HEK293 (cell line): Measurements from ENCODE around the gene PFDN5.

Experiments used
- AEBP2 ChIP-seq: fragments of 450-650 bp; formaldehyde crosslinking; IDR thresholded peaks from 2 replicates; pipeline ENCODE4 v1.5.1; 2016; ENCODE audit warnings: missing biosample characterization, missing genetic modification characterization, borderline replicate concordance
- BCL6B ChIP-seq: fragments of 450-650 bp; formaldehyde crosslinking; IDR thresholded peaks from 2 replicates; pipeline ENCODE4 v1.5.1; 2017; ENCODE audit warnings: missing biosample characterization, missing genetic modification characterization
- SALL2 ChIP-seq: fragments of 450-650 bp; formaldehyde crosslinking; IDR thresholded peaks from 2 replicates; pipeline ENCODE4 v1.5.0; 2017; ENCODE audit warnings: missing biosample characterization, mild to moderate bottlenecking, missing genetic modification characterization, borderline replicate concordance
- SP3 ChIP-seq: fragments of 450-650 bp; formaldehyde crosslinking; IDR thresholded peaks from 2 replicates; pipeline ENCODE4 v1.5.1; 2016; ENCODE audit warnings: missing biosample characterization, missing genetic modification characterization
- SP7 ChIP-seq: fragments of 450-650 bp; formaldehyde crosslinking; IDR thresholded peaks from 2 replicates; pipeline ENCODE4 v1.5.1; 2016; ENCODE audit warnings: missing biosample characterization, missing genetic modification characterization
- WT1 ChIP-seq: fragments of 450-650 bp; formaldehyde crosslinking; IDR thresholded peaks from 2 replicates; pipeline ENCODE4 v1.5.1; 2016; ENCODE audit warnings: missing biosample characterization, missing genetic modification characterization
- YY1 ChIP-seq: fragments of 450-650 bp; formaldehyde crosslinking; IDR thresholded peaks from 2 replicates; pipeline ENCODE4 v1.5.1; 2018; ENCODE audit warnings: missing biosample characterization, missing genetic modification characterization
- ZBTB17 ChIP-seq: fragments of 450-650 bp; formaldehyde crosslinking; IDR thresholded peaks from 2 replicates; pipeline ENCODE4 v1.5.1; 2016; ENCODE audit warnings: missing biosample characterization, missing genetic modification characterization
- ZBTB49 ChIP-seq: fragments of 450-650 bp; formaldehyde crosslinking; IDR thresholded peaks from 2 replicates; pipeline ENCODE4 v1.5.1; 2016; ENCODE audit warnings: missing biosample characterization, missing genetic modification characterization, low read depth
- ZBTB7A ChIP-seq: fragments of 450-650 bp; formaldehyde crosslinking; IDR thresholded peaks from 2 replicates; pipeline ENCODE4 v1.5.1; 2016; ENCODE audit warnings: low read depth, missing biosample characterization, missing genetic modification characterization
- ZNF140 ChIP-seq: fragments of 450-650 bp; formaldehyde crosslinking; IDR thresholded peaks from 2 replicates; pipeline ENCODE4 v1.5.1; 2016; ENCODE audit warnings: missing biosample characterization, missing genetic modification characterization
- ZNF157 ChIP-seq: fragments of 450-650 bp; formaldehyde crosslinking; IDR thresholded peaks from 2 replicates; pipeline ENCODE4 v1.5.1; 2016; ENCODE audit warnings: missing biosample characterization, missing genetic modification characterization
- ZNF16 ChIP-seq: fragments of 450-650 bp; formaldehyde crosslinking; IDR thresholded peaks from 2 replicates; pipeline ENCODE4 v1.5.1; 2016; ENCODE audit warnings: low read depth, missing biosample characterization, missing genetic modification characterization
- ZNF18 ChIP-seq: fragments of 450-650 bp; formaldehyde crosslinking; IDR thresholded peaks from 2 replicates; pipeline ENCODE4 v1.5.1; 2016; ENCODE audit warnings: missing biosample characterization, missing genetic modification characterization
- ZNF223 ChIP-seq: fragments of 450-650 bp; formaldehyde crosslinking; IDR thresholded peaks from 2 replicates; pipeline ENCODE4 v1.5.1; 2016; ENCODE audit warnings: missing biosample characterization, missing genetic modification characterization
- ZNF311 ChIP-seq: fragments of 450-650 bp; formaldehyde crosslinking; IDR thresholded peaks from 2 replicates; pipeline ENCODE4 v1.5.1; 2017; ENCODE audit warnings: missing biosample characterization, missing genetic modification characterization, borderline replicate concordance
- ZNF37A ChIP-seq: fragments of 450-650 bp; IDR thresholded peaks from 2 replicates; pipeline ENCODE4 v1.5.1; 2018; ENCODE audit warnings: missing biosample characterization, missing genetic modification characterization
- ZNF394 ChIP-seq: fragments of 450-650 bp; formaldehyde crosslinking; IDR thresholded peaks from 2 replicates; pipeline ENCODE4 v1.5.1; 2016; ENCODE audit warnings: missing biosample characterization, missing genetic modification characterization, mild to moderate bottlenecking, moderate library complexity, borderline replicate concordance
- ZNF398 ChIP-seq: fragments of 450-650 bp; formaldehyde crosslinking; IDR thresholded peaks from 2 replicates; pipeline ENCODE4 v1.5.1; 2017; ENCODE audit warnings: missing biosample characterization, missing genetic modification characterization
- ZNF449 ChIP-seq: fragments of 450-650 bp; formaldehyde crosslinking; IDR thresholded peaks from 2 replicates; pipeline ENCODE4 v1.5.1; 2017; ENCODE audit warnings: missing biosample characterization, mild to moderate bottlenecking, missing genetic modification characterization, moderate library complexity
- ZNF473 ChIP-seq: fragments of 450-650 bp; formaldehyde crosslinking; IDR thresholded peaks from 2 replicates; pipeline ENCODE4 v1.5.1; 2017; ENCODE audit warnings: missing biosample characterization, missing genetic modification characterization
- ZNF514 ChIP-seq: fragments of 450-650 bp; formaldehyde crosslinking; IDR thresholded peaks from 2 replicates; pipeline ENCODE4 v1.5.1; 2016; ENCODE audit warnings: missing biosample characterization, missing genetic modification characterization
- ZNF529 ChIP-seq: fragments of 450-650 bp; formaldehyde crosslinking; IDR thresholded peaks from 2 replicates; pipeline ENCODE4 v1.5.1; 2017; ENCODE audit warnings: missing genetic modification characterization, missing biosample characterization; ENCODE audit not compliant: insufficient replicate concordance
- ZNF548 ChIP-seq: fragments of 450-650 bp; formaldehyde crosslinking; IDR thresholded peaks from 2 replicates; pipeline ENCODE4 v1.5.1; 2016; ENCODE audit warnings: missing biosample characterization, missing genetic modification characterization
- ZNF558 ChIP-seq: fragments of 450-650 bp; formaldehyde crosslinking; IDR thresholded peaks from 2 replicates; pipeline ENCODE4 v1.5.1; 2016; ENCODE audit warnings: missing biosample characterization, missing genetic modification characterization
- ZNF707 ChIP-seq: fragments of 450-650 bp; formaldehyde crosslinking; IDR thresholded peaks from 2 replicates; pipeline ENCODE4 v1.5.1; 2016; ENCODE audit warnings: missing biosample characterization, missing genetic modification characterization
- ZNF76 ChIP-seq: fragments of 450-650 bp; formaldehyde crosslinking; IDR thresholded peaks from 2 replicates; pipeline ENCODE4; 2016; ENCODE audit warnings: low read depth, missing biosample characterization, missing genetic modification characterization, borderline replicate concordance
- ZNF776 ChIP-seq: fragments of 450-650 bp; formaldehyde crosslinking; IDR thresholded peaks from 2 replicates; pipeline ENCODE4 v1.5.0; 2017; ENCODE audit warnings: missing biosample characterization, missing genetic modification characterization, borderline replicate concordance
- ZNF777 ChIP-seq: fragments of 450-650 bp; formaldehyde crosslinking; IDR thresholded peaks from 2 replicates; pipeline ENCODE4 v1.5.1; 2017; ENCODE audit warnings: missing biosample characterization, missing genetic modification characterization, borderline replicate concordance
- ZSCAN16 ChIP-seq: fragments of 450-650 bp; formaldehyde crosslinking; IDR thresholded peaks from 2 replicates; pipeline ENCODE4 v1.5.1; 2016; ENCODE audit warnings: missing biosample characterization, missing genetic modification characterization

Gene PFDN5

GRCh38 chr12:53299454-53300180 lies 4.3 kb downstream of the PFDN5 start, which contains the start of gene MYG1 (continued):
- peak; percentile 76 for TF ChIP-seq SP7 (tag by site-specific recombination)
- TF ChIP-seq ZSCAN16 (tag by site-specific recombination): 0 out of 2 replicates have a peak, but pooled peaks have one; percentile 19
- peak; percentile 29; the same call in 1 of the 2 replicates for TF ChIP-seq ZNF707 (tag by site-specific recombination)
- no peak for TF ChIP-seq AEBP2 (tag by site-specific recombination)
- TF ChIP-seq ZNF776: no peak
- TF ChIP-seq ZNF473 (tag by site-specific recombination): no peak
- no peak for TF ChIP-seq SALL2 (tag by site-specific recombination)
- no peak for TF ChIP-seq ZNF311
- no peak for TF ChIP-seq ZNF16 (tag by site-specific recombination)
- TF ChIP-seq ZNF548: no peak
- peak; percentile 80 for TF ChIP-seq WT1 (tag by site-specific recombination)
- TF ChIP-seq ZNF394: no peak
- peak; percentile 86 for TF ChIP-seq YY1 (tag by site-specific recombination)
- no peak for TF ChIP-seq ZNF449 (tag by site-specific recombination)
- no peak for TF ChIP-seq ZNF514 (tag by site-specific recombination)
- TF ChIP-seq ZBTB7A (tag by site-specific recombination): no peak
- TF ChIP-seq ZNF529 (tag by site-specific recombination): no peak
- TF ChIP-seq ZNF37A (tag by site-specific recombination): no peak
- no peak for TF ChIP-seq ZNF777 (tag by site-specific recombination)
- peak; percentile 82 for TF ChIP-seq SP3 (tag by site-specific recombination)
- no peak for TF ChIP-seq ZNF558
- no peak for TF ChIP-seq ZNF18
- TF ChIP-seq ZNF140: no peak
- no peak for TF ChIP-seq ZBTB49 (tag by site-specific recombination)
- no peak for TF ChIP-seq ZNF157 (tag by site-specific recombination)
- TF ChIP-seq ZNF223: no peak
- no peak for TF ChIP-seq BCL6B (tag by site-specific recombination)
- peak; percentile 93 for TF ChIP-seq ZNF76 (tag by site-specific recombination)
- TF ChIP-seq ZNF398 (tag by site-specific recombination): no peak
- TF ChIP-seq ZBTB17 (tag by site-specific recombination): peak; percentile 93
